Kidney epithelial cell (primary cell): ENCODE measurements around the gene TMEM26. TPM values are rescaled to one million over a fixed set of nuclear protein-coding genes. Genes with fewer than 3 reads are reported as not detected.

ENCODE experiments used
- DNase-seq: peaks from one replicate; pipeline ENCODE4 v3.0.0-alpha.2; 2010; ENCODE audit warnings: low read depth
- H3K27me3 ChIP-seq: 2 replicates; pipeline ENCODE4 v1.6.0; 2011; ENCODE audit warnings: low read length; ENCODE audit not compliant: control insufficient read depth, insufficient read depth
- H3K36me3 ChIP-seq: 2 replicates; pipeline ENCODE4 v1.5.1; 2011; ENCODE audit warnings: low read length; ENCODE audit not compliant: control insufficient read depth, insufficient read depth
- H3K4me3 ChIP-seq: 2 replicates; pipeline ENCODE4 v1.5.1; 2011; ENCODE audit warnings: low read depth, mild to moderate bottlenecking, control low read depth, low read length
- CTCF ChIP-seq: IDR thresholded peaks from 2 replicates; pipeline ENCODE4 v1.5.1; 2011; ENCODE audit warnings: mild to moderate bottlenecking, moderate library complexity, low read length, control low read depth, inconsistent platforms; ENCODE audit not compliant: insufficient read depth, poor library complexity, severe bottlenecking
- total RNA-seq: library from RNA; depleted of rRNA; stranded (reverse); fragments of >200 nt; gene quantifications from 2 replicates; pipeline ENCODE4 v1.2.3, GENCODE V29; 2015

Gene TMEM26
- total RNA-seq, 1 donor from 2014 or later = 0.33 TPM

- no peaks in the 10 kb centered on the region for H3K36me3 ChIP-seq
- DNase-seq = no peak
- H3K27me3 ChIP-seq = no peaks in the 10 kb centered on the region
- no peak overlapping the region for H3K4me3 ChIP-seq
- TF ChIP-seq CTCF = no peak
These were observed 11.4 kb upstream of the TMEM26 start for GRCh38 chr10:61464461-61465170.

GRCh38 chr10:61463035-61463909, 10.1 kb upstream of the TMEM26 start:
- no peak for DNase-seq
- no peak for TF ChIP-seq CTCF
- no peaks in the 10 kb centered on the region for H3K36me3 ChIP-seq
- H3K4me3 ChIP-seq = no peak overlapping the region
- H3K27me3 ChIP-seq = no peaks in the 10 kb centered on the region

GRCh38 chr10:61460835-61461234, 7.7 kb upstream of the TMEM26 start:
- Histone ChIP-seq H3K27me3 (no peaks in the 10 kb centered on the region), H3K36me3 (no peaks in the 10 kb centered on the region), H3K4me3 (no peak overlapping the region)
- no peak for TF ChIP-seq CTCF
- no peak for DNase-seq

DNA sequence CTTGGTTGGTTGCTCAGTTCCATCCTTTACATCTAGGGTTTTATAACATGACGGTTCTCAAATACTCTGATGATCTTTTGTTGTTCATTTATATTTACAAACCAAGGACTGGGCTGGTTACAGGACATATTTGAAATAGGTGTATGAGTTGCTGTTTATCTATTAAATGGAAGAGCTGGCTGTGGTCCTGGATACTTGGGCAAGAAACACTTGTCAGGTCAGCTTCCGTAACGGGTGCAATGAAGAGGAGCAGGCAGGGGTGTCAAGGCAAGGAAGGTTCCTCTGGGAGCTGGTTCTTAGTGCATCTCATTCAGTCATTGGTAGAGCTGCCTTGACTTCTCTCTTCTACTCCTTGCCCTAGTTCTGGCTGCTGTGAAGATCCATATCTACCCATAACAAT, 4.8 kb upstream of the TMEM26 start:
- TF ChIP-seq CTCF = no peak
- no peak for DNase-seq
- no peak overlapping the region for H3K4me3 ChIP-seq
- no peaks in the 10 kb centered on the region for H3K36me3 ChIP-seq
- H3K27me3 ChIP-seq = peaks cover 3% of the 10 kb centered on the region

- Histone ChIP-seq H3K27me3 (peaks cover 13% of the 10 kb centered on the region), H3K36me3 (no peaks in the 10 kb centered on the region), H3K4me3 (no peak overlapping the region)
- no peak for DNase-seq
- no peak for TF ChIP-seq CTCF
These were observed 3.1 kb upstream of the TMEM26 start for GRCh38 chr10:61456095-61456789.
